Loucy (cell line): ENCODE results near the gene IL20RB.

Experiments used
- H2AFZ ChIP-seq: fragments of 200-600 bp; sonication (generic); 2 replicates; pipeline ENCODE4 v1.6.0; 2016; ENCODE audit warnings: antibody characterized with exemption, mild to moderate bottlenecking, low read length, moderate library complexity
- H3F3A ChIP-seq: fragments of 200-600 bp; 2 replicates; pipeline ENCODE4 v1.6.0; 2016; ENCODE audit warnings: antibody characterized with exemption, low read depth, mild to moderate bottlenecking
- H3K27me3 ChIP-seq: fragments of 200-600 bp; sonication (generic); 2 replicates; pipeline ENCODE4 v1.6.1; 2014; ENCODE audit warnings: low read length, mild to moderate bottlenecking; ENCODE audit not compliant: insufficient read depth, poor library complexity, severe bottlenecking
- H3K36me3 ChIP-seq: fragments of 200-600 bp; sonication (generic); 2 replicates; pipeline ENCODE4 v1.6.1; 2016; ENCODE audit warnings: low read length; ENCODE audit not compliant: insufficient read depth
- H3K4me1 ChIP-seq: fragments of 200-600 bp; sonication (generic); 2 replicates; pipeline ENCODE4 v1.5.1; 2014; ENCODE audit warnings: low read length, mild to moderate bottlenecking; ENCODE audit not compliant: insufficient read depth, poor library complexity, severe bottlenecking
- H3K4me2 ChIP-seq: fragments of 200-600 bp; sonication (generic); 2 replicates; pipeline ENCODE4 v1.6.0; 2014; ENCODE audit warnings: antibody characterized with exemption, low read length, low read depth, mild to moderate bottlenecking; ENCODE audit not compliant: poor library complexity, severe bottlenecking
- H3K4me3 ChIP-seq: fragments of 200-600 bp; sonication (generic); 2 replicates; pipeline ENCODE4 v1.5.1; 2014; ENCODE audit warnings: low read length, mild to moderate bottlenecking, mixed read lengths; ENCODE audit not compliant: poor library complexity, severe bottlenecking
- H3K79me2 ChIP-seq: fragments of 200-600 bp; sonication (generic); 2 replicates; pipeline ENCODE4 v1.6.1; 2014; ENCODE audit warnings: low read length; ENCODE audit not compliant: insufficient read depth
- H3K9ac ChIP-seq: fragments of 200-600 bp; sonication (generic); 2 replicates; pipeline ENCODE4 v1.6.0; 2014; ENCODE audit warnings: mild to moderate bottlenecking, low read depth, low read length, moderate library complexity; ENCODE audit not compliant: poor library complexity, severe bottlenecking
- H3K9me2 ChIP-seq: fragments of 200-600 bp; sonication (generic); replicated peaks from 2 replicates; pipeline ENCODE4 v1.6.1; 2016; ENCODE audit warnings: low read depth, low read length, mixed read lengths
- H3K9me3 ChIP-seq: fragments of 200-600 bp; sonication (generic); 2 replicates; pipeline ENCODE4 v1.6.1; 2014; ENCODE audit warnings: mild to moderate bottlenecking, antibody characterized with exemption, low read length, low read depth; ENCODE audit not compliant: insufficient read depth
- H4K20me1 ChIP-seq: fragments of 200-600 bp; sonication (generic); 2 replicates; pipeline ENCODE4 v1.6.0; 2014; ENCODE audit warnings: antibody characterized with exemption, low read length, mild to moderate bottlenecking; ENCODE audit not compliant: insufficient read depth, poor library complexity, severe bottlenecking
- CTCF ChIP-seq: fragments of 200-600 bp; sonication (generic); conservative IDR thresholded peaks from 2 replicates; pipeline ENCODE4 v1.5.1; 2014; ENCODE audit warnings: mild to moderate bottlenecking, antibody characterized with exemption, low read length
- EZH2phosphoT487 ChIP-seq: fragments of 200-600 bp; IDR thresholded peaks from 2 replicates; pipeline ENCODE4 v1.6.1; 2018; ENCODE audit warnings: antibody characterized with exemption, mild to moderate bottlenecking, moderate library complexity, borderline replicate concordance

IL20RB gene

GRCh38 chr3:136956971-136957370 lies 812 bp upstream of the IL20RB start:
- peaks cover 2% of the 10 kb centered on the region; the same call in 1 of the 2 replicates for H3K36me3 ChIP-seq
- TF ChIP-seq CTCF (no peak), EZH2phosphoT487 (no peak)
- H2AFZ ChIP-seq: no peak overlapping the region
- no peaks in the 10 kb centered on the region for H3K27me3 ChIP-seq
- H3K9me2 ChIP-seq: no peaks in the 10 kb centered on the region
- H4K20me1 ChIP-seq: no peaks in the 10 kb centered on the region
- no peak overlapping the region for H3K4me3 ChIP-seq
- H3K79me2 ChIP-seq: 0 out of 2 replicates have a peak, but pooled peaks cover under 1% of the 10 kb centered on the region
- H3K4me2 ChIP-seq: no peak overlapping the region
- H3F3A ChIP-seq: no peaks in the 10 kb centered on the region
- no peaks in the 10 kb centered on the region for H3K4me1 ChIP-seq
- H3K9ac ChIP-seq: no peak overlapping the region
- no peaks in the 10 kb centered on the region for H3K9me3 ChIP-seq

- Histone ChIP-seq H2AFZ (no peak overlapping the region), H3K9ac (no peak overlapping the region), H4K20me1 (no peaks in the 10 kb centered on the region), H3K4me3 (no peak overlapping the region), H3F3A (no peaks in the 10 kb centered on the region), H3K79me2 (no peaks in the 10 kb centered on the region), H3K9me2 (no peaks in the 10 kb centered on the region), H3K36me3 (peaks cover 2% of the 10 kb centered on the region; the same call in 1 of the 2 replicates), H3K27me3 (no peaks in the 10 kb centered on the region), H3K4me2 (no peak overlapping the region), H3K9me3 (no peaks in the 10 kb centered on the region), H3K4me1 (no peaks in the 10 kb centered on the region)
- no peak for TF ChIP-seq CTCF
- TF ChIP-seq EZH2phosphoT487: no peak
These were observed 1.2 kb downstream of the IL20RB start for GRCh38 chr3:136958939-136959338.

- Histone ChIP-seq H3K9me2 (no peaks in the 10 kb centered on the region), H3K36me3 (peaks cover 2% of the 10 kb centered on the region; the same call in 1 of the 2 replicates), H3K4me1 (no peaks in the 10 kb centered on the region), H3K79me2 (no peaks in the 10 kb centered on the region), H4K20me1 (no peaks in the 10 kb centered on the region), H3K9me3 (no peaks in the 10 kb centered on the region), H3K27me3 (no peaks in the 10 kb centered on the region), H3K4me3 (no peak overlapping the region), H3F3A (no peaks in the 10 kb centered on the region), H3K4me2 (no peak overlapping the region), H3K9ac (no peak overlapping the region), H2AFZ (no peak overlapping the region)
- TF ChIP-seq CTCF: no peak
- no peak for TF ChIP-seq EZH2phosphoT487
These were observed 1.8 kb downstream of the IL20RB start for GRCh38 chr3:136959599-136959998.
